Fibroblast of skin of back (primary cell): ENCODE results near the gene SLC16A12. TPM values are rescaled to one million over a fixed set of nuclear protein-coding genes. Genes with fewer than 3 reads are reported as not detected.

Experiments
- DNase-seq: peaks from one replicate; pipeline ENCODE4 v3.0.0-alpha.2; 2013
- polyA plus RNA-seq, 2 experiments: library from polyadenylated mRNA; unstranded; fragments of 120-200 nt; gene quantifications; one replicate each; pipeline ENCODE4 v1.2.1, GENCODE V29; 2013; ENCODE audit not compliant: insufficient read length in 2 of 2

The SLC16A12 gene, protein sequence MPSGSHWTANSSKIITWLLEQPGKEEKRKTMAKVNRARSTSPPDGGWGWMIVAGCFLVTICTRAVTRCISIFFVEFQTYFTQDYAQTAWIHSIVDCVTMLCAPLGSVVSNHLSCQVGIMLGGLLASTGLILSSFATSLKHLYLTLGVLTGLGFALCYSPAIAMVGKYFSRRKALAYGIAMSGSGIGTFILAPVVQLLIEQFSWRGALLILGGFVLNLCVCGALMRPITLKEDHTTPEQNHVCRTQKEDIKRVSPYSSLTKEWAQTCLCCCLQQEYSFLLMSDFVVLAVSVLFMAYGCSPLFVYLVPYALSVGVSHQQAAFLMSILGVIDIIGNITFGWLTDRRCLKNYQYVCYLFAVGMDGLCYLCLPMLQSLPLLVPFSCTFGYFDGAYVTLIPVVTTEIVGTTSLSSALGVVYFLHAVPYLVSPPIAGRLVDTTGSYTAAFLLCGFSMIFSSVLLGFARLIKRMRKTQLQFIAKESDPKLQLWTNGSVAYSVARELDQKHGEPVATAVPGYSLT
- polyA plus RNA-seq (2013, experiment 1 of 2; ENCODE audit: insufficient read length): 0.17 TPM
- polyA plus RNA-seq (2013, experiment 2 of 2; ENCODE audit: insufficient read length): 0.14 TPM

DNA sequence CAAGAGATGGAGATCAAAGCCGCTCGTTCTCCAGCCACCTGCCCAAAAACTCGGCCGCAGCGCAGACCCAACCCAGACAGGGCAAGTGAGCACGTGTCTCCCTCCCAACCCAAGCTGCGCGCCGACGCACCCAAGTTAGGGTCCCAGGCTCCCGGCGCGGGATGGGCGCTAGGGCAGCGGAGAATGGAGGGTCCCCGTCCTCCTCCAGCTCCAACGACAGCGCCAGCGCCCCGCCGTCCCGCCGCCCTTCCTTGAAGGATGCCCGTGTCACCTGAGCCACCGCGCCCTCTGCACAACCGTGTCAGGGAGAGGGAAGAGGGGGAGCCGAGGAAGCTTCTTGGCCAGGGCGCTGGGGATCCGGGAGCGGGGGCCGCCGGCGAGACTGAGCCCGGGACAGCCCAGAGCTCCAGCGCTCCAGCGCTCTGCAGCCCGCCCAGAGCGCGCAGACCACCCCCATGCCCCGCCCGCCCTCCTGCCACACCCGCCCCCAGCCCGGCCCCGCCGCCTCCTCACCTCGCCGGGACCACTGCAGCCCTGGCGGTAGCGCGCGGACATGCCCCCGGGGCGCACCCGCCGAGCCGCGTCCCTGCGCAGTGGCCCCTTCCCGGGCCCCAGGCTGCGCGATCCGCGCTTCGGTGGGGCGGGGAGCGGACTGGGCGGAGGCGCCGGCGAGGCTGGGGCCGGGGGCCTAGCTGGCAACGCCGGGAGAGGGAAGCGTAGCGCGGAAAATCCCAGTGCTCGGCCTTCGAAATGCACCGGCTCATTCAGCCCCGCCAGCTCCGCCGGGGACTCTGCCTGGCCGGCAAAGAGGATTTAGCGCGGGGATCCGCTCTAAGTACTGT, at the start of gene SLC16A12:
SLC16A12 (minus strand) TSS at position 424 of the 842 bp plus-strand sequence. CDS start 73,016 bp downstream, outside the sequence.
- peak; percentile 22 for DNase-seq

DNA sequence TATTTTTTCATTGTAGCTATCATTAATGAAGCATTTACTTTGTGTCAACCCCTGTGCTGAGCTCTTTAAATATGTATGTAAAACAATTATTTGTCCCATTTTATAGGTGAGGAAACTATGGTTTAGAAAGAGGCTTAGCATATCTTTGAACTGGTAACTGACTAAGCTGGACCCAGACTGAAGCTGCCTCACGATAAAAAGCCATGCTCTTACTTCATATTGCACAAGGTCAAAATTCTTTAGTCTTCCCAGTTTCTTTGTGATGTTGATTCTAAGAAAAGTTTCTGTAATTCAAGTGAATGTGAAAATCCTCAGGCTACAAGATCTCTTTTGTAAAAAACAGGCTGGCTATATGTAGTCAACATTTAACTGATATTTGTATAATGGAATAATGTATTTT, 46.6 kb upstream of the SLC16A12 start:
- no peak for DNase-seq

DNA sequence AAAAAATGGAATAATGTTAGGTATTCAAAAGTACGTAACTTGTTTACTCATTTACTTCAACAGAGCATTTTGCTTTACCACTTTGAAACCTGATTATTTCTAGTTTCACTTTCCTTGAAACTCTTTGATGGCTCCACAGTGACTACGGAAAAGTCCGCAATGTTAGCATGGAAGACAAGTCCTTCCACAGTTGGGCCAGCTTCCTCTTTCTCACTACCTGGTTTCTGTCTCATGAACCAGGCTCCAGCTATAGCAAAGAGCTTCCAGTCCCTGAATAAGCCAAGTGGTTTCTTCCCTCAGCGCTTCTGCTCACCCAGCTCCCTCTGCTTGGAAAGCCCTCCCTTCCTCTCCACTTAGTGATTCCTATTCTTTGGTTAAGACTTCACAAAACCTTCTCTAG, 44.8 kb upstream of the SLC16A12 start:
- no peak for DNase-seq

DNA sequence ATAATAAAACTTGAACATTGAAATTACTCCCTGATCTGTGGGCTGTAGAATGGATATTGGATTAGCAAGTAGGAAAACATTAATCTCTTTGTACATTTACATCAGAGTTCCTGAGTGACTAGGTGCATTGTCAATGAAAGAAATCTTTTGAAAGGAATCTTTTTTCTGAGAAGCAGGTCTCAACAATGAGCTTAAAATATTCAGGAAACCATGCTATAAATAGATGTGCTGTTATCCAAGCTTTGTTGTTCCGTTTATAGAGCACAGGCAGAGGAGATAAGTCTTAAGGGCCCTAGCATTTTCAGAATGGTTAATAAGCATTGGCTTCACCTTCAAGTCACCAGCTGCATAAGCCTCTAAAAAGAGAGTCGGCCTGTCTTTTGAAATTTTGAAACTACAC, 41.3 kb upstream of the SLC16A12 start:
- no peak for DNase-seq

DNA sequence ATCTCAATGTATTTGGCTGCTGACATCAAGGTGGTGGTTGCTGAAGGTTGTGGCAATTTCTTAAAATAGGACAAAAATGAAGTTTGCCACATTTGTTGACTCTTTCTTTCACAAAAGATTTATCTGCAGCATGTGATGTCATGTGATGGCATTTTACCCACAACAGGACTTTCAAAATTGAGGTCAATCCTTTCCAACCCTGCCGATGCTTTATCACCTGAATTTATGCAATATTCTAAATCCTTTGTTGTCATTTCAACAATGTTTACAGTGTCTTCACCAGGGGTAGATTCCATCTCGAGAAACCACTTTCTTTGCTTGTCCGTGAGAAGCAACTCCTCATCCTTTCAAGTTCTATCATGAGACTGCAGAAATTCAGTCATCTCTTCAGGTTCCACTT, 40.6 kb upstream of the SLC16A12 start:
- no peak for DNase-seq

DNA sequence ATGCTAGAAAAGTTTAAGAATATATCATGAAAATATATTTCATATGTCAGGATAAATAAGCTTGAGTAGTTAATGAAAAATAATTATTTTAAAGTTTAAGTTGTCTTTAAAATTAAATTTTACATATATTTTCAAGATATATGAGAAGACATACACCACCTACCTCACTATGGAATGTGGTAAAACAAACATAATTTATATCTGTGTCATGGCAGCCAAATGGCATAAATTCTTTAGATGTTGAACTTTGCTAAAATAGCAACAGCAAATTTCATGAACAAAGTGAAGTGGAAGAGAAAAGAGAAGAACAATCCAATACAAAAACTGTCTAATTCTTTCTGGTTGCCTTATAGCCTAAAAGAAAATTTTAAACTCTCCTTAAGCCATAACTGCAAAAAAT, 39.6 kb upstream of the SLC16A12 start:
- peak; percentile 76 for DNase-seq

DNA sequence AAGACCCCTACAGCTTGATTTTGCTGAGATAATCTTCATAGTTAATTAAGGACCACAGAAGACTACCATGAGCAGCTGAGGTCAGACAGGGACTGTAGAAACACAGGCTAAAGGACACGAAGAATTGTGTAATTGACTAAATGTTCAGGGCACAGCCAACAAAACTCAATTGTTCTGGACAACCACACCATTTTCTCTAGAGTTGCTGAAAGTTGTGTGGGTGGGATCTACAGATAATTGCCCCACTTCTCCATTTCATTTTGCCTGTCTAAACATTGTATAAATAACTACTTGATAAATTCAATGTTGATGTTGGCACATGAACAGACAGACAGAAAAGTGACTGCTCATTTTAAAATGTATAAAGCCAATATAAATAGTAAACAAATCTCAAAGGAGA, 39.0 kb upstream of the SLC16A12 start:
- peak; percentile 36 for DNase-seq

DNA sequence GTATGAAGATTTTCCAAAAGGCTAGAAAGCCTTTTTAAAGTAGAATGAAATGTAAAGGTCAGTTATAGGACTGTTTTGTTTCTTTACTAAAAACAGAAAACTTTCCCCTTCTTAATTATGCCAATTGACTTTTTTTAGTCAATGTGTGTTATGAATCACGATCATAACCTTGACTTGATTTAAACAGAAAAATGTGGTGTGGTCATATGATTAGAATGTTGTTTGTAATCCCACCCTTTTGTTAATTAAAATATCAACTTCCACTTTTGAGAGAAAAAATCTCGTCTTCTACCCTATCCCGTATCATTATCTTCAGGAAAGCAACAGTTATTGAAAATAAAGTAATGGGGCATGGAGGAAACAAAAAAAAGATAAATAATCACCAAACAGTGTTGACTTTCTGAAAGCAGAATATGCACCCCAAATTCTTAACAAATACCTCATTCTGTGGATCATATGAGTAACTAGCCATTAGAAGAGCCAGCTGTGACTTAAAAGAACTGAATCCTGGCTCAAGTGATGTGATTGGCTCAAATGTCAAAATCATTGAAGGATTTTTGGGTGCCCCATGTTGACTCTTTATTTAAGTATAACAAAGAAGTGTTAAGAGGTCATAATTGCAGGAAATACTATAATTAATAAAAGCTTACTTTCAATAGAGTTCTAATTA, 32.3 kb upstream of the SLC16A12 start:
- no peak for DNase-seq

DNA sequence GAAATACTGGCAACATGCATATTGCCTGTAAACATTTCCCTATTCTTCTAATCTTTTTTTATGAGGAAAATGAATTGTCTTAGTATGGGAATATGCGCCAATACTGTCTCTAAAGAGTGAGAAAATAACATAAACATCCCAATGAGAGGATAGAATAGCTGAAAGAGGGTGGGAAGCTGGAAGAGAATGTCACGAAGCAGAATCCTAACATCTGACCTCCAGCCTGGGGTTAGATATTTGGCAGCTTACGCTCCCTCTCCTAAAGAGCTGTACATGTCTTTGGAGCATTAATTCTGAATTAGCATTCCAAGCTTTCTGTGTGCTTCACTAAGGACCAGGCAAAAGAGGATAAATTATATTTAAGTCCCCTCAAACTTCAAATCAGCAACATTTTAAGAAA, 31.6 kb upstream of the SLC16A12 start:
- DNase-seq: no peak

DNA sequence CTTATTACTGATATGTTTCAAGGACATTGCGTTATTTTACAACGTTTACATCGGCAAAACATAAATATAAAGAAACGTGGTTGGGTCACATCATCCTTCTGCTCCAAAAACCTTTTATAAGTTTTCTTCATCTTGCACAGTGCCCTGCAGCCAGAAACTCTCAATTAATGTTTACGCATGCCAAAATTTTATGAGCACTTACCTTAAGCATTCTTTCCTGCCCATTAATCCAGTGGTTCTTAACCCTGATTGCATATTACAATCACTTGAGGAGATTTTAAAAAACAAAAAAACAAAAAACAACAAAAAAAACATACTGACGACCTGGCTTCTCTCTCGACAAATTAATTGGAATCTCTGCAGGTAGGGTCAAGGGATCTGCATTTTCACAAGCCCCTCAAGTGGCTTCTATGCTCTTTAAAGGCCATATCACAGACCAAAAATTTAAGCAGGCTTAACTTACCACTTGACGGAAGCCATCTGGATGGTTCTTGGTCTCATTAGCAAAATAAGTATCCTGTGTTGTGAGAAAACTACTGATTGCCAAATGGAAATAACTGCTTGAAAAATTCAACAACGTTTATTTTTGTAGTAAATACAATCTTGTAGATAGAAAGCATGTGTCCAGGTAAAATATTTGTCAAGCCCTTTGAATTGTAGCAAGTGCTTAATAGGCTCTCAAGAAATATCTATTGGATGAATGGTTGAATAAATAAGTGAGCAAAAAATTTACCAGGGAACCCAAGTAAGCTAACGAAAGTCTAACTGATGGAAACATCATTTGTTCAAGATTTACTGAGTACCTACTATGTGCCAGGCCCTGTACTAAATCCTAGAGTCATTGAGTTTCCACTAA, 30.9 kb upstream of the SLC16A12 start:
- no peak for DNase-seq

DNA sequence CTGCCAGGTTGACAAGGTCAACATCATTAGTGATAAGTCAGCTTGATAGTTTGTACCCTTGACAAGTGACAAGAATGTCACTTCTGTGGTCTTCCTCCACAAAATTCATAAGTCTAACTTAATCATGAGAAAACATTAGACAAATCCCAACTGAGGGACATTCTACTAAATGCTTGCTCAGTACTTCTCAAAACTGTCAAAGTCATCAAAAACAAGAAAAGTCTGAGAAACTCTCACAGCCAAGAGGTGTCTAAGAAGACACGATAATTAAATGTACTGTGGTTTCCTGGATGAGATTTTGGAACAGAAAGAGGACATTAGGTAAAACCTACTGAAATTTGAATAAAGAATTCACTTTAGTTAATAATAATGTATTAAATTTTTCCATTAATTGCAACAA, 29.8 kb upstream of the SLC16A12 start:
- no peak for DNase-seq

DNA sequence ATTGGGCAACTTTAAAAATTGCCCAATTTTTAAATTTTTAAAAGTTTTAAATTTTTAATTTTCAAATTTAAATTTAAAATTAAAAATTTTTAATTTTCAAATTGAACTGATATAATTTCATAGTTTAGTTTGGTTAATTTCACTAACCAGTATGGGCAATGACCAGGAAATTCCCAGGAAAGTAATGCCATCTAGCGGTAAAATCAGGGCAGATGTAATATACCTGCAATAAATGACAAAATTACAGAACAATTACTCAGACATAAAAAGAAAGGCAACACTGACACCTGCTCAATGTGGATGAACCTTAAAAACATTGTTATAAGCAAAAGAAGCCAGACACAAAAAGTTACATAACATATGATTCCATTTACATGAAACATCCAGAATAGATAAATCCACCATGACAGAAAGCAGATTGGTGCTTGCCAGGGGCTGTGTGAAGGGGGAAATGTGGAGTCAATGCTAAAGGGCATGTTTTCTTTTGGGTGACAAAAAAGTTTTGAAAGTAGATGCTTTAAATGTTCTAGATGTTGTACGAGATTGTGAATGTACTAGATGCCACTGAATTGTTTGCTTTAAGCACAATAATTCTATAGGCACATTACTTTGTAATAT, 28.6 kb upstream of the SLC16A12 start:
- DNase-seq: peak; percentile 50

DNA sequence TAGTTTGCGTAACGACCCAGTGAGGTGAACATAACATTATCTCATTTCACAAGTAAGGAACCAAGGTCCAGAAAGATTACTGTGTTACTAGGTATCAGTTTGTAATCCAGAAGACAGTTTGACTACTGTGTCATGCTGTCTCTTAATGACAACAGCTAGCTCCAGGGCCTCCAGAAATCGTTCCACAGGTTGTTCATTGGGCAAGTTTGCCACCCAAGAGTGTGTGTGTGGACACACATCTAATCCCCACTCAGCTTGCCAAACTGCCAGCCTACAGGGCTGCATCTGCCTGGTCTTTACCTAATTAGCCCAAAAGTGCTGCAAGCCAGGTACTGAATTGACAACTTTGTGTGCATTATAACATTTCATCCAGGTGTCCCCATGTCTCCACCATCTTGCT, 27.9 kb upstream of the SLC16A12 start:
- DNase-seq: no peak

DNA sequence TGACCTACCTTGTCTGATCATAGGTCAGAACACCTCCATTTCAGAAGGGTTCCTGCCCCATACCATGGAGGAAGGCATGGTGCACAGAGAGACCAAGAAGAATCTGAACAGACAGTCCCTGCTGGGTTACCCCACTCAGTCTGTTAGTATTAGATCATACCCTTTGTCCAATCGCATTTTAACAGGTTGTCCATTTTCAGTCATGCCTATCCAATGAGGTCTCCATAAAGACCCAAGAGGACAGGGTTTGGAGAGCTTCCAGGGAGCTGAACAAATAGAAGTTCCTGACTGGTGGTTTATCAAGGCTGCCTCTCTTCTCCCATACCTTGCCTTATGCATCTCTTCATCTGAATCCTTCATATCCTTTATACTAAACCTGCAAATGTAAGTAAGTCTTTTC, 21.2 kb upstream of the SLC16A12 start:
- peak; percentile 57 for DNase-seq

DNA sequence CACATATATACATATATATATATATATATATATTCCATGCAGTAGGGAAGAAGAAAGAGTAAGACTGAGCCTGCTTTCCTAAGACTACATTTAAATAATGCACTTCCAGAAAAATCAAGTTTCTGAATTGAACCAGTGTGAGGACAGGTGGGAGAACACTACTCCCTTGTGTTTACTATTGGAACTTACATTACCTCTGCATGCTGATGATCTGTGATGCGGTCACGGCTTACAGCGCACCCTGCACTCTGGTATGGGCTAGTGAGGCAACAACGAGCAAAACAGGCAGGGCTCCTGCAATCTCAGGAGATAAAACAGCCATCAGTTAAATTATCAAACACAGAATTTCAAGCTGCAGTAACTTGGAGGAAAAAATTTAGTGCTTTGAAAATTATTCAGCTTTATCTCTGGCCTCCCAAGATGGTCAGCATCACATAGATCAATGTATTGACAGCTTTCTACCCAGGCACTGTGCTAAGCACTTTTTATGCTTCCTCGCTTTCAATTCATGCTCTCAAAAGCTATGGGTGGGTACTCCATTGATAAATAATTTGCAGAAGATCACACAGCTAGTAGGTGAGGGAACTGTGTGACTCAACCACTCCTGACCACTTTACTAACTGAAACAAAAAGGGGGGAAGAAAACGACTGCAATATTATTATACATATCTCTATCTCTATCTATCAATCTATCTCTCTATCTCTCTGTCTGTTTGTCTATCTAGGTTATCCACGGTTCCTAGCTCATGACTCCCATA, 20.5 kb upstream of the SLC16A12 start:
- no peak for DNase-seq

DNA sequence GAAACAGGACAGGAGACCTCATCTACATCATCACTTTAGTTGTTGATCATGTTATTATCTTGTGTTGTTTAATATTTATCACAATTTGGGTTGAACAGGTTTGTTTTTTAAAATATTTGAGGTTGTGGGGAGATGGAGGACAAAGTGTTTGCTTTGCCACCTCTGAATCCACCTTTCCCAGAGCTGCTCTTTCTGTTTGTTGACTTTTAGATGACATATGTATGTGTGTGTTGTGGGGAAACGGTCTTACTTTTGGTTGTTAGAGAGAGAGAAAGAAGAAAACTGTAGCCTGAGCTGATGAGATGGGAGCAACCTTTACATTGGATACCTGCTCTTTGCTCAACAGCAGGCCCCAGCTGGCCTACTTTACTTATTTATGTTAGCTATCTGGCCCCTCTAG, 19.0 kb upstream of the SLC16A12 start:
- DNase-seq: no peak

DNA sequence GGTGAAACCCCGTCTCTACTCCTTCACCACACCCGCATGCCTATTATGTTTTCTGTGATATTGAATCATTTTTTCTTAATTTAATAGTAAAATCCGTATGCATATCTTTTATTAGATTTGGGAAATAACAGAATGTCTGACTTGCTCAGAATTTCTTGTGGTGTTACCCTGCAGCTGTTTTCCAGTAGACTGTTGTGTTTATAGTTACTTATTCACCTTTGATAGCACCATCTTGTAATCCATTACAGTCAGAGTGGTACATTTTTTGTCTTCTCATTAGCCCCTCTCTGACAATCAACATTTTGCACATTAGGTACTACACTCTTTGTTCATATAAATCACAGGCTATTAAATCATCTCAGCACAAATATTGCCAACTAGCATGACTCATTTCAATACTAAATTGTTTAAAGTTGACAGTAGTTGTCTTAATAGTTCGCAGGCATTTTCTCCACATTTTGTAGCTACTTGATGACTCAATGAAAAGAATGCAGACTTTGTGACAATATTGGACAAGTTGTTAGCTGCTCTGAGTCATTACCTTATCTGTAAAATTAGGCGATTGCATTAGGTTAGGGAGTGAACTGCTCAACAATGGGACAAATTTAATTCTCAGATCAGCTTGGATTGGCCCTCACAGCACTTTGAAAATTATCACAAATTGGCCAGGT, 17.8 kb upstream of the SLC16A12 start:
- DNase-seq: peak; percentile 99

DNA sequence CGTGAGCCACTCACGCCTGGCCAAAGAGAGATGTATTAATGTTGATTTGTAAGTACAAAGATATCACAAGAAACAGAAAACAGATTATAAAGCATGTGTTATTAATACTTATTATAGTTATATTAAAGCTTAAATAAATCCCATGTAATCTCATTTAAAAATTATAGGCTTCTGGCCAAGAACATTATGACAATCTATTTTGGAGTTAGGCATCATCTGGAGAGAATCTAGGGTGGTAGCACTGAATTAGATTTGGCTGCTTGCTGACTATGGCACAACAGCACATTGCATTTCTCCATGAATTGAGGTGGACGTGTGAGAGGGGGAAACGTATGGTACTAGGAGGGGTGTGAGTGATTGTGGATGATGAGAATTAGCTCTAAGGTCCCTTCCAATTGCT, 16.8 kb upstream of the SLC16A12 start:
- no peak for DNase-seq

DNA sequence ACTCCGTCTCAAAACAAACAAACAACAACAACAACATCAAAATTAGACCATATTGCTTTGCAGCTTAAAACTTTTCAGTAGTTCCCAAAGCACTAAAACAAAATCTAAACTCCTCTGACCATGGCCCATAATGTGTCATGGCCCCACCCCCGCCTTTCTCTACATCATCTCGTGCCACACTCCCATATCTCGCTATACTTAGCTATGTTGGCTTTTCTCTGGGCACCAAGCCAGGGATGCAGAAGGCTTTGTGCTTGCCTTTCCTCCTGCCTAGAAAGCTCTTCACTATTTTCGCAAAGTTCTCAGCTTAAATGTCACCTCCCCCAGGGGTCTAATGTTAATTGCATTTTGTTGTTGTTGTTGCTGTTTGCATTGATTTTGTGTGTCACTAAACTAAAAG, 15.1 kb upstream of the SLC16A12 start:
- peak; percentile 69 for DNase-seq

DNA sequence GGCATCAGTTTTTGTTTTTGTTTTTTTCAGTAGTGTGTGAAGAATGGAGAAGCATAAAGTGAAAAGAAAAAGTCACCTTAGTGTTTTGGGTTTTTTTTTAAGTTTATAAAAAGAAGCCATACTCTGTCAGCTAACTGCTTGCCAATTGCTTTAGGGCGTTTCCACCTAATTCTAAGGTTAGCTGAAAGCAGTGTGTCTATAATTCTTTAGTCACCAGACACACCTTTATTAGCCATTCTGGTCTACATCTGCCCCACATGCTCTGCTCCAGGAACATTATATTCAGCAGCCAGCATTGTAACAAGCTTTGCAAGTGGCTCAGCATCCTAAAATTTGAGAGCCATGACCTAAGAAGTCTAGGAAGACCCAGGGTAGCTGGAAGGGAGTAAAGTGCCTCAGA, 14.1 kb upstream of the SLC16A12 start:
- no peak for DNase-seq
